Measurements from ENCODE around the gene GASK1A. TPM values are rescaled to one million over a fixed set of nuclear protein-coding genes. Genes with fewer than 3 reads are reported as not detected.

GASK1A gene
- total and polyA plus RNA-seq, 2 of the 8 experiments (the other 6 are each of a cell fraction or from before 2014, with no cell fraction given): 4.7 to 7.9 TPM

GRCh38 chr3:42946050-42946449 is 33.1 kb upstream of the GASK1A start:
- Histone ChIP-seq H3K79me1 (ENCODE audit: low read depth, low read length) (no peaks in the 10 kb centered on the region), H3K56ac (replicated peaks; ENCODE audit: insufficient read length, low read depth, low read length) (no peak overlapping the region), H2BK20ac (ENCODE audit: low read length) (no peak overlapping the region), H4K8ac (ENCODE audit: extremely low read depth, insufficient read depth, low read length) (no peak overlapping the region), H2BK15ac (ENCODE audit: low read length) (no peak overlapping the region), H3K27me3 (replicated peaks in 1 of 4; ENCODE audit: control insufficient read depth in 3 of 4, extremely low read depth in 1 of 4, insufficient read depth in 3 of 4, low read length in 3 of 4) (no peaks in the 10 kb centered on the region), H2BK5ac (ENCODE audit: low read depth, low read length) (no peak overlapping the region), H3K4me3 (ENCODE audit: extremely low read depth in 1 of 4, insufficient read depth in 2 of 4, low read depth in 3 of 4, low read length in 4 of 4) (no peak overlapping the region), H3K27ac (ENCODE audit: low read depth, low read length) (no peak overlapping the region), H3K4ac (replicated peaks; ENCODE audit: insufficient read length, low read depth, low read length) (no peak overlapping the region), H3K4me2 (ENCODE audit: insufficient read depth in 1 of 2, low read depth in 2 of 2, low read length in 2 of 2) (no peak overlapping the region), H3K18ac (ENCODE audit: extremely low read depth, low read length) (no peak overlapping the region), H2BK120ac (replicated peaks; ENCODE audit: low read depth, low read length) (no peak overlapping the region), H4K91ac (replicated peaks; ENCODE audit: insufficient read length, low read length) (no peak overlapping the region), H2AFZ (ENCODE audit: low read length) (peak overlapping the region; percentile 76; the same call in 1 of the 2 replicates), H3K9ac (replicated peaks in 1 of 4; ENCODE audit: extremely low read depth in 1 of 4, low read depth in 3 of 4, low read length in 3 of 4) (no peak overlapping the region), H2BK12ac (ENCODE audit: low read depth, low read length) (no peak overlapping the region), H3K36me3 (ENCODE audit: control insufficient read depth in 2 of 4, insufficient read depth in 4 of 4, low read length in 3 of 4) (no peaks in the 10 kb centered on the region), H3K4me1 (replicated peaks in 1 of 4; ENCODE audit: control insufficient read depth in 3 of 4, insufficient read depth in 4 of 4, low read length in 3 of 4) (no peaks in the 10 kb centered on the region), H4K20me1 (replicated peaks in 1 of 2; ENCODE audit: control insufficient read depth in 1 of 2, insufficient read depth in 2 of 2, low read length in 2 of 2) (no peaks in the 10 kb centered on the region), H3K14ac (ENCODE audit: insufficient read length) (no peak overlapping the region), H3K23ac (ENCODE audit: insufficient read length) (no peak overlapping the region), H3K9me3 (ENCODE audit: insufficient read depth in 2 of 2, low read depth in 1 of 2, low read length in 1 of 2) (no peaks in the 10 kb centered on the region), H2AK5ac (ENCODE audit: low read depth, low read length) (no peak overlapping the region), H4K5ac (ENCODE audit: insufficient read length, low read depth, low read length) (no peak overlapping the region), H3K23me2 (ENCODE audit: low read depth, low read length) (no peaks in the 10 kb centered on the region), H3K79me2 (ENCODE audit: control insufficient read depth in 1 of 2, insufficient read depth in 2 of 2, low read length in 2 of 2) (no peaks in the 10 kb centered on the region)
- POLR2A ChIA-PET (ENCODE audit: partially characterized antibody): no interaction called here
- DNase-seq (ENCODE audit: low read depth in 1 of 2, low spot score in 2 of 2) (no peak), FAIRE-seq (no peak)
- no peak for TF ChIP-seq RFX5 (IDR thresholded peaks at IDR 0.05; ENCODE audit: borderline replicate concordance, low read depth, low read length)
- TF ChIP-seq RNF2 (IDR thresholded peaks at IDR 0.05; ENCODE audit: borderline replicate concordance, low read depth, low read length, missing control alignments, poor library complexity, severe bottlenecking): no peak
- no peak for TF ChIP-seq SIN3A (conservative IDR thresholded peaks at IDR 0.05 in 1 of 2, IDR thresholded peaks at IDR 0.05 in 1 of 2; ENCODE audit: low read depth in 1 of 2, low read length in 2 of 2)
- TF ChIP-seq CBX5 (IDR thresholded peaks at IDR 0.05; ENCODE audit: low read depth, low read length): no peak
- no peak for TF ChIP-seq JUND (IDR thresholded peaks at IDR 0.05; ENCODE audit: low read length)
- no peak for TF ChIP-seq POLR2A (IDR thresholded peaks at IDR 0.05; ENCODE audit: control extremely low read depth in 1 of 2, low read depth in 2 of 2, low read length in 2 of 2)
- 82% methylated on average over 5 of the region's 5 CpGs; no CpG with 5 or more reads in 1 of the 2 experiments for WGBS, 2 experiments (ENCODE audit: extremely low coverage in 1 of 2, insufficient coverage in 1 of 2, insufficient read length in 1 of 2, insufficient replicate concordance in 2 of 2, low coverage in 1 of 2, low lambda C conversion rate in 2 of 2, missing lambda C conversion rate in 1 of 2)
- CTCF ChIA-PET (ENCODE audit: partially characterized antibody): no interaction called here
